ENCODE results near the gene LARP4B.

DNA sequence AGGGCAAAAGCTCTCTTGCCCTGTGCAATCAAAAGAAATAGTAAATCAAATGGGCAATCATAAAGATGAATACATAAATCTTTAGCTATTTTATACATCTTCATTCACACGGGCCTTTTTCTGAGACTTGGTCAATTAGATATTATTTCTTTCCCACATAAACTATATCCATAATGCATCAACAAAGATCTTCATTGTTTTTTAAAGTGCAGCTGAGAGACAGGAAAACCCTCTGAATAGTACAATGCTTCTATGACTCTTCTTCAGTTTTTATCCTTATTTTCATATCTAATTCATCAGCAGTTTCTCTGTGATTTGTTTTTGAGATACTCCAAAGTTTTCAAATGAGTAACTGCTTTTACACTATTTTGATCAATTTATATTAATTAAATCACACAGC, 25.5 kb downstream of the LARP4B start:
- TF ChIP-seq POLR2AphosphoS5 (IDR thresholded peaks at IDR 0.05; ENCODE audit: borderline replicate concordance, low read depth, low read length) (no peak), EZH2 (IDR thresholded peaks at IDR 0.05) (no peak)
